ENCODE data around the gene NUP42. TPM values are rescaled to one million over a fixed set of nuclear protein-coding genes. Genes with fewer than 3 reads are reported as not detected.

Gene NUP42
- total and polyA plus RNA-seq, 9 of the 15 experiments (the other 6 are each of a cell fraction or from before 2014, with no cell fraction given), result 41.8 to 86.4 (median 71.2) TPM

GRCh38 chr7:23242935-23243334, 61.1 kb downstream of the NUP42 start (continued):
- TF ChIP-seq ZNF318 (IDR thresholded peaks at IDR 0.05; ENCODE audit: borderline replicate concordance in 1 of 2, low read depth in 1 of 2) (no peak), ZBTB17 (CRISPR knock-in tag; IDR thresholded peaks at IDR 0.05) (no peak), E4F1 (CRISPR knock-in tag; IDR thresholded peaks at IDR 0.05; ENCODE audit: borderline replicate concordance) (no peak), CEBPG (CRISPR knock-in tag; IDR thresholded peaks at IDR 0.05) (no peak), CEBPG (tag; conservative IDR thresholded peaks at IDR 0.05 in 1 of 2, IDR thresholded peaks at IDR 0.05 in 1 of 2) (no peak), CREB5 (CRISPR knock-in tag; IDR thresholded peaks at IDR 0.05) (no peak), E2F4 (CRISPR knock-in tag; IDR thresholded peaks at IDR 0.05; ENCODE audit: low read depth) (no peak)
